ENCODE measurements around the gene GPR26.

- no peak for TF ChIP-seq EP300 (IDR thresholded peaks at IDR 0.05; ENCODE audit: borderline replicate concordance)
- TF ChIP-seq CEBPB (IDR thresholded peaks at IDR 0.05): no peak
- TF ChIP-seq YY1 (IDR thresholded peaks at IDR 0.05; ENCODE audit: low read depth): no peak
- no peak for TF ChIP-seq RAD21 (IDR thresholded peaks at IDR 0.05; ENCODE audit: low read depth)
- TF ChIP-seq TAF1 (IDR thresholded peaks at IDR 0.05; ENCODE audit: low read depth): no peak
- TF ChIP-seq NFIC (IDR thresholded peaks at IDR 0.05): no peak
- TF ChIP-seq TCF12 (IDR thresholded peaks at IDR 0.05; ENCODE audit: low read depth): no peak
- no peak for TF ChIP-seq MAX (IDR thresholded peaks at IDR 0.05)
- TF ChIP-seq CREB1 (IDR thresholded peaks at IDR 0.05; ENCODE audit: low read depth): no peak
- no peak for TF ChIP-seq REST (IDR thresholded peaks at IDR 0.05; ENCODE audit: low read depth)
- no peak for TF ChIP-seq TEAD4 (IDR thresholded peaks at IDR 0.05)
- TF ChIP-seq USF1 (IDR thresholded peaks at IDR 0.05): no peak
- no peak for TF ChIP-seq EGR1 (IDR thresholded peaks at IDR 0.05)
- no peak for TF ChIP-seq ZBTB7A (IDR thresholded peaks at IDR 0.05; ENCODE audit: low read depth)
These were observed 42.1 kb upstream of the GPR26 start for GRCh38 chr10:123624086-123624485.
